Astrocyte of the cerebellum (primary cell): ENCODE data around the gene NR2C2.

Experiments
- DNase-seq: peaks from one replicate; pipeline ENCODE4 v3.0.0-alpha.2; 2011; ENCODE audit warnings: low read depth
- H3K4me3 ChIP-seq: 2 replicates; pipeline ENCODE4 v1.5.1; 2011; ENCODE audit warnings: mild to moderate bottlenecking, low read depth, low read length, moderate library complexity
- in situ Hi-C: cut with HindIII; loops from 2 replicates; pipeline ENCODE4 v1.10.0; 2017; ENCODE audit warnings: low sequenced_read_pairs
- TF ChIP-seq, protein P1 (sequence below): IDR thresholded peaks from 2 replicates; pipeline ENCODE4 v1.5.1; 2012; ENCODE audit warnings: low read length, low read depth, moderate library complexity, mild to moderate bottlenecking; ENCODE audit errors: missing control alignments

NR2C2 gene

DNA sequence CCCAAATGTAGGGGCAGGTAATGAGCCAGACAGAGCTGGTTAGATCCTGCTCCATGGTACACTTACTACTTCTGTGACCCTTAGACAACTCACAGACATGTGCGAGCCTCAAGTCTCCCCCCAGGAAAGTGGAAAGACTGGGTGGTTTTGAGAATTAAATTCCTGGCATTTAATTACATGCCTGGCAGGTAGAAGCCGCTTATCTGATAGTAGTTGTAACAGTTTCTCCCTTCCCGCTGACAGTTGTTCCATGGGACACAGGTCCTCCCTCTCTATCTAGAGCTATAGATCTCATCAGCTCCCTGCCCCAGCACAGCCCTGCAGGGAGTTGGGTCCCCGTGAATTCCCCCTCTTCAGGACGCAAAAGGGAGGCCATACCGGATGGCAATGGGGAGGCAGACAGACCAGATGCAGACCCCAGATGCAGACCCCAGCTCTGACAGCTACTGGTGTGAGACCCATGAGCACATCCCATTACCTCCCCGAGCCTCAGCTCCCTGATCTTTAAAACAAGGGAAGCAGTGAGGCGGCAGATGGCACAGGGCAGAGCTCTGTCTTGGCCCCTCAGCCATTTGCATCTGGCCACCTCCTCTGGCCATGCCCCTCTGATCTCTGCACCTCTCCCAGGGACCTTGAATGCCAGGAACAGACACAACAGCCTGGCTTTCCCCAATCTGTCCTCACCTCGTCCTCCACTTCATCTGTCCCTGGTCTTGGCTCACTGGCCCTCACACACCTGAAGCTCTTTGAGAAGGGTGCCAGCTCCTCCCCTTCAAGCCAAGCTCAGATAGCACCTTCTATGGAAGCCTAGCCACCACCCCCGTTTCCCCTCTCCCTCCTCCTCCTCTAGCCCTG is 34.1 kb upstream of the NR2C2 start:
- TF ChIP-seq, protein P1, sequence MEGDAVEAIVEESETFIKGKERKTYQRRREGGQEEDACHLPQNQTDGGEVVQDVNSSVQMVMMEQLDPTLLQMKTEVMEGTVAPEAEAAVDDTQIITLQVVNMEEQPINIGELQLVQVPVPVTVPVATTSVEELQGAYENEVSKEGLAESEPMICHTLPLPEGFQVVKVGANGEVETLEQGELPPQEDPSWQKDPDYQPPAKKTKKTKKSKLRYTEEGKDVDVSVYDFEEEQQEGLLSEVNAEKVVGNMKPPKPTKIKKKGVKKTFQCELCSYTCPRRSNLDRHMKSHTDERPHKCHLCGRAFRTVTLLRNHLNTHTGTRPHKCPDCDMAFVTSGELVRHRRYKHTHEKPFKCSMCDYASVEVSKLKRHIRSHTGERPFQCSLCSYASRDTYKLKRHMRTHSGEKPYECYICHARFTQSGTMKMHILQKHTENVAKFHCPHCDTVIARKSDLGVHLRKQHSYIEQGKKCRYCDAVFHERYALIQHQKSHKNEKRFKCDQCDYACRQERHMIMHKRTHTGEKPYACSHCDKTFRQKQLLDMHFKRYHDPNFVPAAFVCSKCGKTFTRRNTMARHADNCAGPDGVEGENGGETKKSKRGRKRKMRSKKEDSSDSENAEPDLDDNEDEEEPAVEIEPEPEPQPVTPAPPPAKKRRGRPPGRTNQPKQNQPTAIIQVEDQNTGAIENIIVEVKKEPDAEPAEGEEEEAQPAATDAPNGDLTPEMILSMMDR, result no peak
- DNase-seq, result no peak
- in situ Hi-C loops, result no loop called here
- no peak overlapping the region for H3K4me3 ChIP-seq

DNA sequence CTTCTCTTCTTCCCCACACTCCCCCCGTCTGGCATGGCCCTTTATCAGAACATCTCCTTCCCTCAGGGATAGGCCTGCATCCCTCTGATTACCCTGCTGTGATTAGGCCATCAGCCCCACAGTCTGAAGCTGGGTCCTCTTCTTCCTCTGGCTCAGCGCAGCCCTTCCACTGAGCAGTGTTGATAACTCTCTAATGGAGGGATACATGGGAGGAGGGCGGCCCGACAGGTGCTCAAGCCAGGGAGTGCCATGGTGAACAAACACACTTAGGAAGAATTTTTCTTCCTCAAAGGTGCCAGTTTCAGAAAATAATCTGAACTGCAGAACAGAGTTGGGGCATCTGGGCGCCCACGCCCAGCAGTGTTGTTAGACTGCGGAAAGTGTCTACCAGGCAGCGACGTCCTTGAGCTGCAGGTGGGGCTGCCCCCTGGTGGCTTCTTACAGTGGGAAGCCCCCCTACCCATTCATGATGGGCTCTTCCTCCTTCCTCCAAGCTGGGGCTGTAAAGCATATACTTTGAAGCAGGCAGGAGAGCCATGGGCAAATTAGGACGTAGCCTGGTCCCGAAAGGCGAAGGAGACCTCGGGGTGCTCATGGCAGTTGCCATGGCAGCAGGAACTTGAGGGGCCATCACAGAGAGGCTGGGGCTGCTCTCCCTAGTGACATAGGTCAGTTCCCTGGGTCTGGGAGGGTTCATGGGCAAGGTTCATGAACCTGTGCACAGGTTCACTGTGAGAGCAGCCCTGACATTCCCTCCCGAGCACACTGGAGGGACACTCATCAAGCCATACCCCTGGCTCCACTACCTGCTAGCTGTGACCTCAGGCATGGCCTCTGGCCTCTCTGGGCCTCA is 33.2 kb upstream of the NR2C2 start:
- no peak for DNase-seq
- TF ChIP-seq, protein P1, result no peak
- H3K4me3 ChIP-seq, result no peak overlapping the region
- in situ Hi-C loops, result no loop called here

DNA sequence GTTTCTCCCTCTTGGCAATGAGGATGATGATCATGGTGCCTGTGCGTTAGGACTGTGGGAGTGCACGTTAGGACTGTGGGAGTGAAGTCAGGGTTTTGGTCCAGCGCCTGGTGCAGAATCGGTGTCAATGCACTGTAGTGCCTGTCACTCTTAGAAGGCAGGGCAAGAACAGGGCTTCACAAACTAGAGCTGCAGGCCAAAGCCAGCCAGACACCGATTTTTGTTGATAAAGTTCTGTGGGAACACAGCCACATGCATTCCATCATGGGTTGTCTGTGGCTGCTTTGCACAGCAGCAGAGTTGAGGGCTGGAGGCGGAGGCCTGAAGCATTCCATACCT is 32.6 kb upstream of the NR2C2 start:
- TF ChIP-seq, protein P1, result no peak
- no peak overlapping the region for H3K4me3 ChIP-seq
- no peak for DNase-seq
- in situ Hi-C loops, result no loop called here

DNA sequence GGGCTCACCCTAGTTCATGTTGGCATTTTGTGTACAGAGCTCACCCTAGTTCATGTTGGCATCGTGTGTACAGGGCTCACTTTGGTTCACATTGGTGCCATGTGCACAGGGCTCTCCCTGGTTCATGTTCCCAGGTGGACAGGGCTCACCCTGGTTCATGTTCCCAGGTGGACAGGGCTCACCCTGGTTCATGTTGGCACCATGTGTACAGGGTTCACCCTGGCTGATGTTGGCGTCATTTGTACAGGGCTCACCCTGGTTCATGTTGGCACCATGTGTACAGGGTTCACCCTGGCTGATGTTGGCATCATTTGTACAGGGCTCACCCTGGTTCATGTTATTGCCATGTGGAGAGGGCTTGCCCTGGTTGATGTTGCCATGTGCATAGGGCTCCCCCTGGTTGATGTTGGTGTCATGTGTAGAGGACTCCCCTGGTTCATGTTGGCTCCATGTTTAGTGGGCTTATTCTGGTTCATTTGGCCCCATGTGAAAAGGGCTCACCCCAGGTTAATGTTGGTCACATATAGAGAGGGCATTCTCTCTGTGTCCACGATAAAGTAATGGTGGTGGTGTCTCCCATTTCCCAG is 31.7 kb upstream of the NR2C2 start:
- in situ Hi-C loops, result no loop called here
- TF ChIP-seq, protein P1, result no peak
- DNase-seq, result no peak
- H3K4me3 ChIP-seq, result no peak overlapping the region

DNA sequence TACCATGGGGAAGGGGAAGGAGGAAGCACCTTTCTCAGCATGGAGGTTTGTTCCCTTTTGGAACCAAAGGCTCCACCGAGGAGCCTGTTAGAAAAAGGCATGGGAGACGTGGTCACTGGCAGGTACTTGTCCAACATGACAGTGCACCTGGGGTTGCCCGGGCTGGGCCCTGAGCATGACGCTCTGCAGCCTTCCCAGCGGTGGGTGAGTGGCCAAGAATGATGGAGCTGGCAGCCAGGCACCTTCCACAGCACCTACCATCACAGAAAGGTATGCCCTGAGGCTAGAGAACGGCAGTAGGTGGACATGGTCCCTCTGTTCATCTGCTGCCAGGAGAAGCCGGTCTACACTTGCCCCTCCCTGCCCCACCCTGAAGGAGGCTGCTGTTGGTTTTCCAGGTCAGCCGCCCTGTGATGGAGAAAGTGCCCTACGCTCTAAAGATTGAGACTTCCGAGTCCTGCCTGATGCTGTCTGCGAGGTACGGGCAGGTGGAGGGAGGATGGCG is 29.0 kb upstream of the NR2C2 start:
- no peak overlapping the region for H3K4me3 ChIP-seq
- in situ Hi-C loops, result no loop called here
- TF ChIP-seq, protein P1, result no peak
- no peak for DNase-seq

DNA sequence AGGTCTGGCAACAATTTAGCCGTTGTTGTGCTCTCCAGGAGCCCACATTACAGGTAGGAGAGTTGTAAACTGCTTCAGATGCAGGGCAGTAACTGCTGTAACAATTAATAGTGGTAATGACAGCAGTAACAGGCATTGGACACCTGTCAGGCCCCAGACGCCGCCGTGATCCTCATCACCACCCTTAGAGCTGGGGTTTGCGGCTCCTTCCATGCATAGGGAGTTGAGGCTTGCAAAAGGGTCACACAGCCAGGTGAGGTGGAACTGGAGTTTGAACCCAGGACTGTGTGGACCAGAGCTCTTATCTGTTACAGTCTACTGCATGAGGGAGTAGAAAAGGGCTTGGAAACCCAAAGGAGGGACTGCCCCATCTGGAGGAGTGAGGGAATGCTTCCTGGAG is 26.8 kb upstream of the NR2C2 start:
- in situ Hi-C loops, result no loop called here
- no peak overlapping the region for H3K4me3 ChIP-seq
- TF ChIP-seq, protein P1, result no peak
- DNase-seq, result no peak
